Measurements from ENCODE around the gene STIMATE. TPM values are rescaled to one million over a fixed set of nuclear protein-coding genes. Genes with fewer than 3 reads are reported as not detected.

STIMATE gene
- total RNA-seq, 4 donors from 2014 or later = 15.0 to 22.1 (median 18.7) TPM

DNA sequence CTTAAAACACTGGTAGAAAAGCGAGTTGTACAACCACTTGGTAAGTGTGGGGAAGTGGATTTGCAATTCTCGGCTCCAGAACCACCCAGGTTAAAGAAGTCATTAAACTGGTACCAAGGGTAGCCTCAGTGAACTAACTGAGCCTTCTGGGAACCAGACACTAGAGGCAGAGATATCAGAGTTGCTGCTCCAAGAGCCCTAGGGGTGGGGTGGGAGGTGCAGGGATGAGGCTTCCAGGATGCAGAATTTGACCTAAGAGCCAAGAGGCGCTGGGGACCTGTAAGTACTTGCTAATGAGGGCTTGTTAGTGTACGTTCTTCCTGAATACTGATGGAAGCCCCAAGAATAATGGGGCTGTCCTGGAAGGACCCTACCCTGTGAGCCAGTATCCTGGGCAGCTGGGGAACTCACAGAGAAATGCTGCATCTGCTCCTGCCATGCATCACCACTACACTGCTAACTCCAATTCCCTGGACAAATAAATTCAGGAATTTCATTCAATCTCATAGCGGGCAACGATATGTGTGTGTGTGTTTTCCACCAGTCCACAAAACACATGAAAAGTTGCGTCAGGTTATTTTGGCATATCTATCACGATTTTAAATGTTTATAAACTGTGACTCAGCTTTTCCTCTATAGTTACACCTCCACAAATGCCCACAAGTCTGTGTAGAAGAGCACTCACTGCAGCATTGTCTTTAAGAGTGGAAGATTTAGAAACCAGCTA lies 23.8 kb downstream of the STIMATE start:
- H3K27ac ChIP-seq = no peak overlapping the region
- H3K36me3 ChIP-seq = no peaks in the 10 kb centered on the region
- no peaks in the 10 kb centered on the region for H3K27me3 ChIP-seq
- no peak for TF ChIP-seq POLR2A (IDR thresholded peaks at IDR 0.05)
- TF ChIP-seq, protein P1, sequence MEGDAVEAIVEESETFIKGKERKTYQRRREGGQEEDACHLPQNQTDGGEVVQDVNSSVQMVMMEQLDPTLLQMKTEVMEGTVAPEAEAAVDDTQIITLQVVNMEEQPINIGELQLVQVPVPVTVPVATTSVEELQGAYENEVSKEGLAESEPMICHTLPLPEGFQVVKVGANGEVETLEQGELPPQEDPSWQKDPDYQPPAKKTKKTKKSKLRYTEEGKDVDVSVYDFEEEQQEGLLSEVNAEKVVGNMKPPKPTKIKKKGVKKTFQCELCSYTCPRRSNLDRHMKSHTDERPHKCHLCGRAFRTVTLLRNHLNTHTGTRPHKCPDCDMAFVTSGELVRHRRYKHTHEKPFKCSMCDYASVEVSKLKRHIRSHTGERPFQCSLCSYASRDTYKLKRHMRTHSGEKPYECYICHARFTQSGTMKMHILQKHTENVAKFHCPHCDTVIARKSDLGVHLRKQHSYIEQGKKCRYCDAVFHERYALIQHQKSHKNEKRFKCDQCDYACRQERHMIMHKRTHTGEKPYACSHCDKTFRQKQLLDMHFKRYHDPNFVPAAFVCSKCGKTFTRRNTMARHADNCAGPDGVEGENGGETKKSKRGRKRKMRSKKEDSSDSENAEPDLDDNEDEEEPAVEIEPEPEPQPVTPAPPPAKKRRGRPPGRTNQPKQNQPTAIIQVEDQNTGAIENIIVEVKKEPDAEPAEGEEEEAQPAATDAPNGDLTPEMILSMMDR (IDR thresholded peaks at IDR 0.05) = no peak
- peaks cover 0 to 4% of the 10 kb centered on the region in 2 donors for H3K4me1 ChIP-seq
- no peak for DNase-seq
- no peak overlapping the region for H3K4me3 ChIP-seq (replicated peaks in 1 of 3)
- no peaks in the 10 kb centered on the region for H3K9me3 ChIP-seq
- 80 to 87% methylated on average over 8 of the region's 8 CpGs for WGBS, 2 donors
- intact Hi-C loops (cut with DNase I) = no loop called here

DNA sequence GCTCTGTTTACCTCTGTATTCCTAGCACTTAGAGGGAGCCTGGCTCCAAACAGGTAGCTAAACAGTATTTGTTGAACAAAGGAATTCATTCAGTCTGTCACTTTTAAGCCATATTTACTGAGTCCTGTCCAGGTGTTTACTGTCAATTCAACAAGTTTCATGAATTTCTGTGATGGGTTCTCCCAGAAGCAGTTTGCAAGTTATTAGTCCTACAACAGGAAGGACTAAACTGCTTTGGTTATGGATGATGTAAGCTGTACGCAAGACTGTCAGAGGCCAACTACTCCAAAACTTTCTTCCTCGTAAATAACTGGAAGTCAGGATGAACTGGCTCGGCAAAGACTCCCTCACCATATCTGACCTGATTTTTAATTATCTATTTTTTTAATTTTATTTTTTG lies 25.1 kb downstream of the STIMATE start:
- H3K27ac ChIP-seq = no peak overlapping the region
- no peak overlapping the region for H3K4me3 ChIP-seq (replicated peaks in 1 of 3)
- H3K36me3 ChIP-seq = no peaks in the 10 kb centered on the region
- DNase-seq = no peak
- H3K9me3 ChIP-seq = no peaks in the 10 kb centered on the region
- TF ChIP-seq, protein P1 (IDR thresholded peaks at IDR 0.05) = no peak
- no peak for TF ChIP-seq POLR2A (IDR thresholded peaks at IDR 0.05)
- intact Hi-C loops (cut with DNase I) = no loop called here
- H3K4me1 ChIP-seq = peaks cover 0 to 13% of the 10 kb centered on the region in 2 donors
- H3K27me3 ChIP-seq = no peaks in the 10 kb centered on the region
- 97% methylated on average over 3 of the region's 3 CpGs for WGBS, 2 donors

DNA sequence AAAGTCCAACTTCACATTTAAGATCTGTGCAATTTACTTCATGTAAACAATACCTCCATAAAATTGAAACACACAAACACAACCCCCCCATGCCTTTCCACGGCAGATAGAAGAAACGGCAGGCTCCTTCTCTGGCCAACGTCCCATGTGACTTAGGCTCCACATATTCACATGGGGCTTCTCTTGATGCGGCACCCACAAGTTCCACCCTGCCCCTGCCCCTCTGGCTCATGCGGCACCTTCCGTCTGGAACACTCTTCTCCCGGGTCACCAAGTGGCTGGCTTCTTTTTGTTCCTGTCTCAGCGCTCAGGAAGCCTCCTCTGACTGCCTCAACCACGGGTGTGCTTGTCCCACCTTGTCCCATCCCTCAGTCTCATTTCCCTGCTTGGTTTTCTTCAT lies 25.6 kb downstream of the STIMATE start:
- TF ChIP-seq, protein P1 (IDR thresholded peaks at IDR 0.05) = no peak
- H3K4me1 ChIP-seq = peaks cover 0 to 13% of the 10 kb centered on the region in 2 donors
- H3K4me3 ChIP-seq (replicated peaks in 1 of 3) = no peak overlapping the region
- no peaks in the 10 kb centered on the region for H3K36me3 ChIP-seq
- H3K9me3 ChIP-seq = no peaks in the 10 kb centered on the region
- intact Hi-C loops (cut with DNase I) = no loop called here
- no peak overlapping the region for H3K27ac ChIP-seq
- DNase-seq = no peak
- WGBS, 2 donors = 88 to 89% methylated on average over 9 of the region's 9 CpGs
- H3K27me3 ChIP-seq = no peaks in the 10 kb centered on the region

DNA sequence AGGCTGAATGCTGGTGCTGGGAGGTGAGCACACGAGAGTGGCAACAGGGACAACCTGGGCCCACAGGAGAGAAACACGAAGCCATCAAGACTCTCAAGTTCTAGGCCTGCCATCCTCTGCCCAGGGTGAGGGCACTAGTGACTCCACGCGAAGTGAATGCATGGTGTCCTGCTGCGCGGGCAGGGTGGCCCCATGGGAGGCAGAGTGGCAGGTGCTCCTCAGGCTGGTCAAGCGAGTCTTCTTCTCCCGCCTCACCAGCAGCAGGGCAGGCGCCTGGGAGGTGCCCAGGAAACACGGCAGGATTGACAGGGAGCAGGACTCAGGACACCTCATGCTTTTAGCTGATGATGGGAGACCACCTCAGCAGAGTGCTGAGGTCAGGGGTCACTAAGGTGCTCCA lies 26.9 kb downstream of the STIMATE start:
- Histone ChIP-seq H3K9me3 (no peaks in the 10 kb centered on the region), H3K36me3 (no peaks in the 10 kb centered on the region), H3K4me1 (peaks cover 0 to 9% of the 10 kb centered on the region in 2 donors), H3K4me3 (replicated peaks in 1 of 3) (no peak overlapping the region), H3K27me3 (no peaks in the 10 kb centered on the region), H3K27ac (no peak overlapping the region)
- TF ChIP-seq POLR2A (IDR thresholded peaks at IDR 0.05) = no peak
- TF ChIP-seq, protein P1 (IDR thresholded peaks at IDR 0.05) = no peak
- intact Hi-C loops (cut with DNase I) = no loop called here
- 40 to 78% methylated on average over 10 of the region's 10 CpGs for WGBS, 2 donors
- DNase-seq = peak; percentile 36 to 45

GRCh38 chr3:52866427-52866826 lies 30.9 kb downstream of the STIMATE start:
- Histone ChIP-seq H3K9me3 (no peaks in the 10 kb centered on the region), H3K4me1 (peaks cover 0 to 9% of the 10 kb centered on the region in 2 donors), H3K4me3 (replicated peaks in 1 of 3) (no peak overlapping the region), H3K36me3 (no peaks in the 10 kb centered on the region), H3K27me3 (no peaks in the 10 kb centered on the region), H3K27ac (no peak overlapping the region)
- peak in 1 of 2 donors; percentile 25 for DNase-seq
- 81 to 89% methylated on average over 12 of the region's 12 CpGs for WGBS, 2 donors
- TF ChIP-seq, protein P1 (IDR thresholded peaks at IDR 0.05) = no peak
- TF ChIP-seq POLR2A (IDR thresholded peaks at IDR 0.05) = no peak
- intact Hi-C loops (cut with DNase I) = no loop called here
